Thoracic aorta (tissue), 2 donors: ENCODE data around the gene CRTC3. TPM values are rescaled to one million over a fixed set of nuclear protein-coding genes. Genes with fewer than 3 reads are reported as not detected.

ENCODE experiments used
- ATAC-seq: fragments of 150-250 bp; one replicate; pipeline ENCODE4 v1.8.0; 2017; ENCODE audit warnings: low read depth; ENCODE audit not compliant: insufficient number of reproducible peaks, low FRiP score
- DNase-seq: peaks from one replicate; pipeline ENCODE4 v3.0.0-alpha.2; 2020; ENCODE audit warnings: low spot score
- H3K27ac ChIP-seq, 2 donors: fragments of 200-600 bp; sonication (generic); 1 replicate in 1 of 2; 2 replicates in 1 of 2; pipeline ENCODE4 v1.5.1; 2016; ENCODE audit warnings: mild to moderate bottlenecking in 2 of 2, moderate library complexity in 2 of 2
- H3K27me3 ChIP-seq: fragments of 200-600 bp; sonication (generic); replicated peaks from 2 replicates; pipeline ENCODE4 v1.6.0; 2016; ENCODE audit warnings: mild to moderate bottlenecking; ENCODE audit not compliant: insufficient read depth
- H3K36me3 ChIP-seq: fragments of 200-600 bp; sonication (generic); one replicate; pipeline ENCODE4 v1.5.1; 2016
- H3K4me1 ChIP-seq, 2 donors: fragments of 200-600 bp; sonication (generic); 1 replicate in 1 of 2; 2 replicates in 1 of 2; pipeline versions ENCODE4 v1.5.1 to v1.6.0; 2016; ENCODE audit warnings: low read depth in 2 of 2, mild to moderate bottlenecking in 1 of 2; ENCODE audit not compliant: control insufficient read depth in 1 of 2
- H3K4me3 ChIP-seq: fragments of 200-600 bp; sonication (generic); 2 replicates; pipeline ENCODE4 v1.5.1; 2016; ENCODE audit warnings: mild to moderate bottlenecking
- H3K9me3 ChIP-seq: fragments of 200-600 bp; sonication (generic); 2 replicates; pipeline ENCODE4 v1.5.1; 2016
- CTCF ChIP-seq: fragments of 200-600 bp; sonication (generic); IDR thresholded peaks from one replicate; pipeline ENCODE4 v1.5.1; 2019; ENCODE audit warnings: antibody characterized with exemption
- total RNA-seq, 2 donors: library from RNA; depleted of rRNA; stranded (reverse); fragments of >200 nt; gene quantifications; one replicate each; pipeline versions ENCODE4 v1.1.0 to v1.2.3, GENCODE V29; 2016

Gene CRTC3
- total RNA-seq, 2 donors from 2014 or later: 73.2 to 89.8 TPM

- Histone ChIP-seq H3K36me3 (peaks cover 81% of the 10 kb centered on the region), H3K9me3 (no peaks in the 10 kb centered on the region), H3K4me1 (no peaks in the 10 kb centered on the region), H3K27ac (no peak overlapping the region), H3K27me3 (no peaks in the 10 kb centered on the region), H3K4me3 (no peak overlapping the region)
- no peak for ATAC-seq
- no peak for TF ChIP-seq CTCF
- DNase-seq: no peak
Observed at GRCh38 chr15:90487186-90487585, 42.5 kb upstream of the CRTC3 start.

DNA sequence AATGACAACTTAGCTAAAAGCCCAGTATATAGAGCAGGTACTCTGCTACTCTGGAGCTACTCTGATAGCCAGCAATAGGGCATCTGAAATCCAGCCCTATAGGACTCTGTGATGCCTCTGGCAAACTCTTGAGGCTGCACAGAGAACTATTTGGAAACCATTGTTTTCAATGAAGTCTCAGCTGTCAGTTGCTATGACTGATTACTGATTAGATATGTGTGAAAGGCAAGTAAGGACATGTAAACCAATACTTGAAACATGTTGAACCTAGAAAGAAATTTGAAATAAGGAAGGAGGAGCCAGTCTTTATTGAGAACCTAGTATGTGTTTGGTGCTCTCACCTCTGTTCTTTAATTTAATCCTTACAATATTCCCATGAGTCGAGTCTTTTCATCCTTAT is 40.2 kb upstream of the CRTC3 start:
- no peak for TF ChIP-seq CTCF
- Histone ChIP-seq H3K36me3 (peaks cover 81% of the 10 kb centered on the region), H3K27me3 (no peaks in the 10 kb centered on the region), H3K4me1 (no peaks in the 10 kb centered on the region), H3K27ac (peak overlapping the region in 1 of 2 donors; percentile 4), H3K9me3 (no peaks in the 10 kb centered on the region), H3K4me3 (no peak overlapping the region)
- no peak for ATAC-seq
- DNase-seq: no peak

- no peak for ATAC-seq
Observed at GRCh38 chr15:90489944-90490343, 39.8 kb upstream of the CRTC3 start.

GRCh38 chr15:90493647-90494046 is 36.1 kb upstream of the CRTC3 start:
- Histone ChIP-seq H3K4me1 (no peaks in the 10 kb centered on the region), H3K9me3 (no peaks in the 10 kb centered on the region), H3K27ac (no peak overlapping the region), H3K4me3 (no peak overlapping the region), H3K27me3 (no peaks in the 10 kb centered on the region), H3K36me3 (peaks cover 65% of the 10 kb centered on the region)
- DNase-seq (no peak), ATAC-seq (no peak)
- no peak for TF ChIP-seq CTCF

More at GRCh38 chr15:90489944-90490343, 39.8 kb upstream of the CRTC3 start:
- no peaks in the 10 kb centered on the region for H3K27me3 ChIP-seq
- no peak for TF ChIP-seq CTCF
- DNase-seq: no peak
- peak overlapping the region in 1 of 2 donors; percentile 4 for H3K27ac ChIP-seq
- H3K9me3 ChIP-seq: no peaks in the 10 kb centered on the region
- no peak overlapping the region for H3K4me3 ChIP-seq
- peaks cover 79% of the 10 kb centered on the region for H3K36me3 ChIP-seq
- no peaks in the 10 kb centered on the region for H3K4me1 ChIP-seq

GRCh38 chr15:90495067-90495466 is 34.7 kb upstream of the CRTC3 start:
- no peaks in the 10 kb centered on the region for H3K4me1 ChIP-seq
- H3K4me3 ChIP-seq: no peak overlapping the region
- no peaks in the 10 kb centered on the region for H3K9me3 ChIP-seq
- DNase-seq (no peak), ATAC-seq (no peak)
- no peaks in the 10 kb centered on the region for H3K27me3 ChIP-seq
- no peak for TF ChIP-seq CTCF
- H3K27ac ChIP-seq: no peak overlapping the region
- H3K36me3 ChIP-seq: peaks cover 65% of the 10 kb centered on the region
